HepG2 (cell line): ENCODE results near the gene NKX2-2. TPM values are rescaled to one million over a fixed set of nuclear protein-coding genes. Genes with fewer than 3 reads are reported as not detected.

Experiments
- DR1 ChIP-seq: sonication (generic); formaldehyde crosslinking; IDR thresholded peaks from 2 replicates; pipeline ENCODE4 v1.8.0; 2021; ENCODE audit warnings: mild to moderate bottlenecking, missing genetic modification reagents, inconsistent platforms
- EHMT2 ChIP-seq: fragments of 200-600 bp; sonication (generic); IDR thresholded peaks from 2 replicates; pipeline ENCODE4 v1.7.0; 2017; ENCODE audit warnings: antibody characterized with exemption, low read depth, low read length, borderline replicate concordance
- FOXP4 ChIP-seq: sonication (generic); formaldehyde crosslinking; IDR thresholded peaks from 2 replicates; pipeline ENCODE4 v1.4.0; 2020; ENCODE audit warnings: missing genetic modification reagents
- HOXA3 ChIP-seq: sonication (generic); formaldehyde crosslinking; IDR thresholded peaks from 2 replicates; pipeline ENCODE4 v1.5.0; 2020; ENCODE audit warnings: missing genetic modification reagents
- MAX ChIP-seq: IDR thresholded peaks from 2 replicates; pipeline ENCODE4 v1.6.1; 2012; ENCODE audit warnings: inconsistent platforms
- PTBP1 ChIP-seq: fragments of 200-400 bp; formaldehyde crosslinking; IDR thresholded peaks from 2 replicates; pipeline ENCODE4 v1.6.1; 2018; ENCODE audit warnings: low read length, low read depth; ENCODE audit not compliant: poor library complexity, severe bottlenecking
- REL ChIP-seq: sonication (generic); formaldehyde crosslinking; conservative IDR thresholded peaks from 2 replicates; pipeline ENCODE4 v1.8.0; 2022; ENCODE audit warnings: mild to moderate bottlenecking, missing genetic modification reagents, moderate library complexity
- RFXAP ChIP-seq: sonication (generic); formaldehyde crosslinking; IDR thresholded peaks from 2 replicates; pipeline ENCODE4 v1.4.0; 2020; ENCODE audit warnings: missing genetic modification reagents, borderline replicate concordance
- RNF2 ChIP-seq: fragments of 450-650 bp; conservative IDR thresholded peaks from 2 replicates; pipeline ENCODE4 v1.6.1; 2016; ENCODE audit warnings: low read depth
- SALL2 ChIP-seq: sonication (generic); formaldehyde crosslinking; IDR thresholded peaks from 2 replicates; pipeline ENCODE4 v1.8.1; 2023; ENCODE audit warnings: mild to moderate bottlenecking, missing genetic modification reagents, inconsistent platforms
- SATB2 ChIP-seq: sonication (generic); formaldehyde crosslinking; IDR thresholded peaks from 2 replicates; pipeline ENCODE4 v1.5.0; 2020; ENCODE audit warnings: missing genetic modification reagents
- SMC3 ChIP-seq: IDR thresholded peaks from 2 replicates; pipeline ENCODE4 v1.6.1; 2011; ENCODE audit warnings: low read length, improper control_type of control experiment
- SRY ChIP-seq: sonication (generic); formaldehyde crosslinking; IDR thresholded peaks from 2 replicates; pipeline ENCODE4 v1.8.0; 2022; ENCODE audit warnings: mild to moderate bottlenecking, missing genetic modification reagents
- STAG1 ChIP-seq: sonication (generic); formaldehyde crosslinking; IDR thresholded peaks from 2 replicates; pipeline ENCODE4 v1.4.0; 2020; ENCODE audit warnings: missing genetic modification reagents
- TERF1 ChIP-seq: sonication (generic); formaldehyde crosslinking; IDR thresholded peaks from 2 replicates; pipeline ENCODE4 v1.8.0; 2022; ENCODE audit warnings: mild to moderate bottlenecking, missing genetic modification reagents, moderate library complexity
- UBTF ChIP-seq: sonication (generic); formaldehyde crosslinking; IDR thresholded peaks from 2 replicates; pipeline ENCODE4 v1.4.0; 2020; ENCODE audit warnings: mild to moderate bottlenecking, missing genetic modification reagents
- ZBTB7B ChIP-seq: sonication (generic); formaldehyde crosslinking; IDR thresholded peaks from 2 replicates; pipeline ENCODE4 v1.4.0; 2020; ENCODE audit warnings: missing genetic modification reagents
- ZMYM4 ChIP-seq: sonication (generic); formaldehyde crosslinking; IDR thresholded peaks from 2 replicates; pipeline ENCODE4 v1.8.1; 2023; ENCODE audit warnings: mild to moderate bottlenecking, missing genetic modification reagents
- ZNF451 ChIP-seq: sonication (generic); formaldehyde crosslinking; IDR thresholded peaks from 2 replicates; pipeline ENCODE4 v1.5.0; 2020; ENCODE audit warnings: mild to moderate bottlenecking, missing genetic modification reagents
- ZNF543 ChIP-seq: sonication (generic); formaldehyde crosslinking; IDR thresholded peaks from 2 replicates; pipeline ENCODE4 v1.4.0; 2020; ENCODE audit warnings: mild to moderate bottlenecking, missing genetic modification reagents
- ZNF704 ChIP-seq: sonication (generic); formaldehyde crosslinking; IDR thresholded peaks from 2 replicates; pipeline ENCODE4 v1.8.1; 2023; ENCODE audit warnings: mild to moderate bottlenecking, inconsistent platforms, moderate library complexity, missing genetic modification reagents, borderline replicate concordance
- ZNF776 ChIP-seq: sonication (generic); formaldehyde crosslinking; IDR thresholded peaks from 2 replicates; pipeline ENCODE4 v1.4.0; 2020; ENCODE audit warnings: mild to moderate bottlenecking, missing genetic modification reagents
- ZNF850 ChIP-seq: sonication (generic); formaldehyde crosslinking; conservative IDR thresholded peaks from 2 replicates; pipeline ENCODE4 v1.9.0; 2021; ENCODE audit warnings: mild to moderate bottlenecking, missing genetic modification reagents
- polyA plus RNA-seq, 8 experiments: library from polyadenylated mRNA; depleted of rRNA in 3 of 8; stranded (reverse) in 7 of 8; unstranded in 1 of 8; fragments of >200 nt; fragmentation: Illumina TruSeq in 4 of 8; extraction: Trizol in 4 of 8; gene quantifications; 2 replicates each; pipeline versions ENCODE4 v1.2.1 to v1.2.3, GENCODE V29; 2011 to 2016; ENCODE audit warnings: low read depth in 4 of 8, missing spikeins in 1 of 8, mixed read lengths in 1 of 8; ENCODE audit not compliant: insufficient read depth in 1 of 8
- total RNA-seq, 5 experiments: library from RNA; depleted of rRNA; stranded (reverse); fragments of >200 nt; fragmentation: Illumina TruSeq; extraction: Trizol; gene quantifications; 2 replicates each; pipeline ENCODE4 v1.2.3, GENCODE V29; 2016; ENCODE audit warnings: low read depth in 1 of 5

NKX2-2 gene
- total and polyA plus RNA-seq, 2 of the 13 experiments (the other 11 are each of a cell fraction or from before 2014, with no cell fraction given), result not detected

GRCh38 chr20:21505810-21506530 is 7.9 kb downstream of the NKX2-2 start (continued):
- no peak for TF ChIP-seq FOXP4 (CRISPR knock-in tag)
- peak; percentile 79 for TF ChIP-seq STAG1 (CRISPR knock-in tag)
- no peak for TF ChIP-seq SATB2 (CRISPR knock-in tag)
- TF ChIP-seq ZBTB7B (CRISPR knock-in tag), result peak; percentile 13; the same call in 1 of the 2 replicates
- peak; percentile 28; the same call in 1 of the 2 replicates for TF ChIP-seq SMC3
- TF ChIP-seq HOXA3 (CRISPR knock-in tag), result 0 out of 2 replicates have a peak, but pooled peaks have one; percentile 10
- TF ChIP-seq UBTF (CRISPR knock-in tag), result peak; percentile 31; the same call in 1 of the 2 replicates
- peak; percentile 32; the same call in 1 of the 2 replicates for TF ChIP-seq ZMYM4 (CRISPR knock-in tag)
- TF ChIP-seq PTBP1, result no peak
- TF ChIP-seq DR1, result no peak
- peak; percentile 19; the same call in 1 of the 2 replicates for TF ChIP-seq ZNF776 (CRISPR knock-in tag)
- peak; percentile 75 for TF ChIP-seq MAX
- TF ChIP-seq SRY, result no peak
- 0 out of 2 replicates have a peak, but pooled peaks have one; percentile 28 for TF ChIP-seq REL (CRISPR knock-in tag)
- no peak for TF ChIP-seq EHMT2
- TF ChIP-seq ZNF451 (CRISPR knock-in tag), result 0 out of 2 replicates have a peak, but pooled peaks have one; percentile 37
- TF ChIP-seq ZNF543, result 0 out of 2 replicates have a peak, but pooled peaks have one; percentile 24
- no peak for TF ChIP-seq ZNF704 (CRISPR knock-in tag)
- peak; percentile 56; the same call in 1 of the 2 replicates for TF ChIP-seq SALL2 (CRISPR knock-in tag)
- 0 out of 2 replicates have a peak, but pooled peaks have one; percentile 12 for TF ChIP-seq TERF1 (CRISPR knock-in tag)
- no peak for TF ChIP-seq ZNF850 (CRISPR knock-in tag)
- peak; percentile 78; the same call in 1 of the 2 replicates for TF ChIP-seq RNF2
- TF ChIP-seq RFXAP (CRISPR knock-in tag), result 0 out of 2 replicates have a peak, but pooled peaks have one; percentile 25
